Heart left ventricle (tissue), 16 donors: Measurements from ENCODE around the gene ZNF670. TPM values are rescaled to one million over a fixed set of nuclear protein-coding genes. Genes with fewer than 3 reads are reported as not detected.
A peak's percentile ranks its signal among the peaks of the same experiment; 100 is the strongest.

Experiments
- ATAC-seq, 4 donors: fragments of 200-7000 bp; cut with Tn5 transposase; one replicate each; pipeline ENCODE4 v1.9.1; 2020 to 2022; ENCODE audit warnings: moderate library complexity in 4 of 4, mild to moderate bottlenecking in 3 of 4, moderate number of reproducible peaks in 1 of 4
- DNase-seq, 5 donors: peaks; one replicate each; pipeline ENCODE4 v3.0.0-alpha.2; 2020
- H3K27ac ChIP-seq, 12 donors: fragments of 200-600 bp; sonication (generic) in 4 of 12; one replicate each; pipeline versions ENCODE4 v1.5.0 to v1.8.0; 2016 to 2022; ENCODE audit warnings: mild to moderate bottlenecking in 2 of 12
- H3K27me3 ChIP-seq, 9 donors: fragments of 200-600 bp; sonication (generic) in 2 of 9; one replicate each; pipeline versions ENCODE4 v1.5.1 to v1.8.0; 2016 to 2022; ENCODE audit warnings: mild to moderate bottlenecking in 3 of 9
- H3K36me3 ChIP-seq, 9 donors: fragments of 200-600 bp; sonication (generic) in 2 of 9; one replicate each; pipeline versions ENCODE4 v1.5.0 to v1.8.0; 2018 to 2022; ENCODE audit warnings: mild to moderate bottlenecking in 2 of 9
- H3K4me1 ChIP-seq, 12 donors: fragments of 200-600 bp; sonication (generic) in 4 of 12; one replicate each; pipeline versions ENCODE4 v1.5.0 to v1.8.0; 2016 to 2022; ENCODE audit warnings: mild to moderate bottlenecking in 3 of 12
- H3K4me3 ChIP-seq, 12 donors: fragments of 200-600 bp; sonication (generic) in 4 of 12; one replicate each; pipeline versions ENCODE4 v1.5.0 to v1.8.0; 2017 to 2022; ENCODE audit warnings: mild to moderate bottlenecking in 9 of 12, moderate library complexity in 4 of 12
- H3K9me3 ChIP-seq, 12 donors: fragments of 200-600 bp; sonication (generic) in 4 of 12; one replicate each; pipeline versions ENCODE4 v1.5.0 to v1.8.0; 2016 to 2022; ENCODE audit warnings: mild to moderate bottlenecking in 1 of 12
- CTCF ChIP-seq, 12 donors: fragments of 200-600 bp; sonication (generic) in 4 of 12; IDR thresholded peaks; one replicate each; pipeline versions ENCODE4 v1.5.0 to v1.8.0; 2018 to 2022; ENCODE audit warnings: antibody characterized with exemption in 12 of 12, mild to moderate bottlenecking in 5 of 12
- POLR2A ChIP-seq, 2 donors: fragments of 450-650 bp; IDR thresholded peaks; one replicate each; pipeline ENCODE4 v1.6.1; 2017; ENCODE audit warnings: antibody characterized with exemption in 2 of 2, mild to moderate bottlenecking in 2 of 2, moderate library complexity in 2 of 2
- WGBS, 4 donors: extraction: QIAGEN DNeasy Blood & Tissue Kit in 2 of 4; methylation state at CpG; one replicate each; pipeline versions ENCODE4 v1.1.5 to v1.1.7; 2013 to 2018; 5-methylcytosine and 5-hydroxymethylcytosine counted together
- intact Hi-C, 10 donors: fragments of 100-400 bp; cut with DNase I; formaldehyde crosslinking; loops; one replicate each; pipeline versions ENCODE4 v1.11.1 to v1.14.2; 2022
- polyA plus RNA-seq, 2 donors: library from polyadenylated mRNA; stranded (reverse); fragments of 200-250 nt; gene quantifications; one replicate each; pipeline ENCODE4 v1.2.3, GENCODE V29; 2013
- total RNA-seq, 9 donors: library from RNA; depleted of rRNA in 2 of 9; stranded (reverse); fragments of >200 nt in 2 of 9; fragmentation: NEBNext Ultra II Directional in 3 of 9; extraction: Animal tissue kit (Norgen Biotek cat#: 25700) in 3 of 9; gene quantifications; one replicate each; pipeline versions ENCODE4 v1.1.0 to v1.2.4, GENCODE V29; 2016 to 2023
- donor health status: ischemic (EF 13 %, LVEDD 7.1; RV severe dilation, severe dysfunction).
- donor health status: healthy with polysubstance abuse.
- donor health status: DM: no; HTN: yes; CAD: no.
- donor health status: DM: no; HTN: no; CAD: no.
- donor health status: ischemic (EF 25% LVEDD 6.9; RV normal size, moderate dysfunction).
- donor health status: ischemic (EF 25% LVEDD 5.7; RV mildly dilated, moderate dysfunction).
- donor health status: healthy.
- donor health status: DM: yes; HTN: yes; CAD: no.
- donor health status: ischemic (EF 35%, LVEDD 5.7; RV mildly dilated, moderate dysfunction).
- donor health status: nonischemic (EF 11% LVEDD 7.7; RV severe dilation, severe dysfunction).
- donor health status: DM: yes; HTN: yes; CAD: no.
- donor health status: PGD.
- donor health status: ischemic (EF 29% LVEDD 5.4; RV normal size, mild dysfunction).
- donor health status: nonischemic (EF 23%, LVEDD 6.1; RV moderate dilation, normal function).

ZNF670 gene
- total and polyA plus RNA-seq, 11 donors = 0.46 to 3.6 (median 1.0) TPM

GRCh38 chr1:247077876-247078257, 744 bp downstream of the ZNF670 start:
- Histone ChIP-seq H3K27me3 (no peaks in the 10 kb centered on the region), H3K4me1 (peaks cover 0 to 21% (median 11%) of the 10 kb centered on the region in 12 donors), H3K27ac (peak overlapping the region in 11 of 12 donors; percentile 47 to 84 (median 73)), H3K9me3 (peaks cover 0 to 3% (median 0%) of the 10 kb centered on the region in 12 donors), H3K36me3 (no peaks in the 10 kb centered on the region), H3K4me3 (peak overlapping the region; percentile 74 to 98 (median 88))
- WGBS, 4 donors = 1 to 3% (median 2%) methylated on average over 8 of the region's 8 CpGs
- ATAC-seq (no peak), DNase-seq (no peak)
- intact Hi-C loops = loop anchor here in 3 of 10 donors (2.0 to 10.0 kb wide), 3 partner anchors 27 to 143 kb away; partner anchors contain the start of genes AHCTF1 (in 2 of the 3) and ZNF669 (in 2 of the 3)
- no peak for TF ChIP-seq CTCF (IDR thresholded peaks at IDR 0.05)

DNA sequence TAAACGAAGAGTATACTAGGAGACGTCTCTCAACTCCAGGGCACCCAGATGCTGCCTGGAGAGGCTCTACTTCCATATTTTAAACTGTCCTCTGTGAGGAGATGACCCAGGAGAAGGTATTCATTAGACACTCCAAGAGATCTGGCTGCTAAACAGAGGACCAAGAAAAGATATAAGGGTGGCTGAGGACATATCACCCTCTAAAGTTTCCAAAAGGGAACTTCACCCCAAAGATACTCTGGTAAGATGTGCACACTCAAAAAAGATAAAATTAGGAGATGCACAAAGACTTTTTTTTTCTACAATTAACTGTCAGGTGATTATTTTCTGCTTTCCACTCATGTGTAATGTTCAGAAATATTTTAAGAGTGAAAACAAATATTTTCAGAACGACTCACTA, 1.4 kb downstream of the ZNF670 start:
- ATAC-seq (no peak), DNase-seq (no peak)
- Histone ChIP-seq H3K27me3 (no peaks in the 10 kb centered on the region), H3K27ac (no peak overlapping the region), H3K4me3 (peak overlapping the region in 5 of 12 donors; percentile 78 to 98 (median 91)), H3K9me3 (peaks cover 0 to 3% (median 0%) of the 10 kb centered on the region in 12 donors), H3K36me3 (no peaks in the 10 kb centered on the region), H3K4me1 (peaks cover 0 to 21% (median 11%) of the 10 kb centered on the region in 12 donors)
- whole genome bisulfite sequencing, 4 donors = 74 to 84% (median 78%) methylated on average over 3 of the region's 3 CpGs
- no peak for TF ChIP-seq CTCF (IDR thresholded peaks at IDR 0.05)
- TF ChIP-seq POLR2A (IDR thresholded peaks at IDR 0.05) = no peak
- intact Hi-C loops = loop anchor here in 2 of 10 donors (5.0 to 10.0 kb wide), 2 partner anchors 135 to 142 kb away; partner anchors contain the start of gene AHCTF1 (in 2 of the 2)

- intact Hi-C loops = loop anchor here in 2 of 10 donors (10.0 kb wide), 1 partner anchor 136 kb away; the partner anchor contains the start of gene AHCTF1 (in 2 of the 2)
- H3K36me3 ChIP-seq = no peaks in the 10 kb centered on the region
- peaks cover 0 to 30% (median 0%) of the 10 kb centered on the region in 12 donors for H3K9me3 ChIP-seq
- 77 to 99% (median 88%) methylated on average over 3 of the region's 3 CpGs for whole genome bisulfite sequencing, 4 donors
- H3K4me3 ChIP-seq = no peak overlapping the region
- DNase-seq (no peak), ATAC-seq (no peak)
- no peaks in the 10 kb centered on the region for H3K4me1 ChIP-seq
- TF ChIP-seq POLR2A (IDR thresholded peaks at IDR 0.05) (no peak), CTCF (IDR thresholded peaks at IDR 0.05) (no peak)
- no peaks in the 10 kb centered on the region for H3K27me3 ChIP-seq
- H3K27ac ChIP-seq = no peak overlapping the region
These were observed 8.0 kb downstream of the ZNF670 start for GRCh38 chr1:247070645-247071044.

DNA sequence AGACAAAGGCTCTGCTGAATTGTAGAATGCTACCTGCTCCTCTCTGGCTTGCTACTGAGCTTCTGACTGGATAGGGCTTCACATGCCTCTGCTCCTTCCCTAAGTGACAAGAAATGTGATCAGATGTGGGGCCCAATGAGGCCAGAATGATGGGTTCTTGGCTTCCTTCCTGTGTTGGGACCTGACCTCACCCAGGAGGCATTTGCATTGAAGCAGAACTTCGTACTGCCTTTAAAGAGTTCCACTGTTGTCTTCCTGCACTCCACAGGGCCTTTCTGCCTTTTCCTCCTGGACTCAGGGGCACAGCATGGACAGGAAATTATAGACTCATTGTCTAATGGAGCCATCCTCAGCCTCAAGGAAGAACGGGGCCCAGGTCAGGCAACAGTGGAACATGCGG, 14.3 kb downstream of the ZNF670 start:
- no peak for ATAC-seq
- intact Hi-C loops = no loop called here
- WGBS, 4 donors = 64 to 76% (median 69%) methylated on average over 3 of the region's 3 CpGs
- H3K9me3 ChIP-seq = peaks cover 0 to 37% (median under 1%) of the 10 kb centered on the region in 12 donors
- DNase-seq = no peak
- H3K4me1 ChIP-seq = peaks cover 0 to 5% (median 0%) of the 10 kb centered on the region in 12 donors
- no peaks in the 10 kb centered on the region for H3K27me3 ChIP-seq
- H3K27ac ChIP-seq = no peak overlapping the region
- no peaks in the 10 kb centered on the region for H3K36me3 ChIP-seq
- no peak overlapping the region for H3K4me3 ChIP-seq
- no peak for TF ChIP-seq CTCF (IDR thresholded peaks at IDR 0.05)
- TF ChIP-seq POLR2A (IDR thresholded peaks at IDR 0.05) = no peak
